Astrocyte (in vitro differentiated cells and primary cell): ENCODE measurements around the gene FBLN1. TPM values are rescaled to one million over a fixed set of nuclear protein-coding genes. Genes with fewer than 3 reads are reported as not detected.
A peak's percentile ranks its signal among the peaks of the same experiment; 100 is the strongest.

ENCODE experiments used
- DNase-seq: peaks from one replicate; pipeline ENCODE4 v3.0.0-alpha.2; 2010; ENCODE audit warnings: low read depth
- FAIRE-seq: peaks from 2 replicates; lab custom pipeline; 2011; peaks lifted over from hg19 to GRCh38; lab: Jason Lieb, UNC
- H2AFZ ChIP-seq: 2 replicates; pipeline ENCODE4 v1.6.0; 2012; ENCODE audit warnings: low read depth, low read length, inconsistent platforms
- H3K27ac ChIP-seq: 2 replicates; pipeline ENCODE4 v1.5.1; 2011; ENCODE audit warnings: low read depth, low read length, inconsistent platforms
- H3K27me3 ChIP-seq: 2 replicates; pipeline ENCODE4 v1.6.0; 2011; ENCODE audit warnings: low read length, inconsistent platforms; ENCODE audit not compliant: insufficient read depth
- H3K36me3 ChIP-seq: 2 replicates; pipeline ENCODE4 v1.5.1; 2011; ENCODE audit warnings: low read length, inconsistent platforms; ENCODE audit not compliant: insufficient read depth
- H3K4me1 ChIP-seq: 2 replicates; pipeline ENCODE4 v1.5.1; 2011; ENCODE audit warnings: low read length, inconsistent platforms; ENCODE audit not compliant: insufficient read depth
- H3K4me2 ChIP-seq: 2 replicates; pipeline ENCODE4 v1.6.0; 2012; ENCODE audit warnings: low read length, inconsistent platforms
- H3K4me3 ChIP-seq: 2 replicates; pipeline ENCODE4 v1.5.1; 2011; ENCODE audit warnings: low read depth, mild to moderate bottlenecking, low read length, inconsistent platforms; ENCODE audit not compliant: insufficient read depth
- H3K79me2 ChIP-seq: 2 replicates; pipeline ENCODE4 v1.6.0; 2012; ENCODE audit warnings: mild to moderate bottlenecking, low read length, inconsistent platforms; ENCODE audit not compliant: insufficient read depth
- H3K9ac ChIP-seq: 2 replicates; pipeline ENCODE4 v1.6.0; 2012; ENCODE audit warnings: mild to moderate bottlenecking, low read length, inconsistent platforms
- H3K9me3 ChIP-seq: 2 replicates; pipeline ENCODE4 v1.5.1; 2012; ENCODE audit warnings: low read depth, mild to moderate bottlenecking, low read length, inconsistent platforms; ENCODE audit not compliant: insufficient read depth
- H4K20me1 ChIP-seq: 2 replicates; pipeline ENCODE4 v1.6.0; 2012; ENCODE audit warnings: low read length, inconsistent platforms; ENCODE audit not compliant: insufficient read depth
- H3K27ac Mint-ChIP-seq: one replicate; pipeline ENCODE4 v1.8.0; 2021; ENCODE audit warnings: mild to moderate bottlenecking, mixed read lengths; ENCODE audit not compliant: unreplicated experiment
- H3K27me3 Mint-ChIP-seq: one replicate; pipeline ENCODE4 v1.8.0; 2021; ENCODE audit warnings: low read depth, mixed read lengths; ENCODE audit not compliant: unreplicated experiment
- H3K36me3 Mint-ChIP-seq: one replicate; pipeline ENCODE4 v1.8.0; 2021; ENCODE audit warnings: low read depth, mixed read lengths; ENCODE audit not compliant: unreplicated experiment
- H3K4me1 Mint-ChIP-seq: one replicate; pipeline ENCODE4 v1.8.0; 2021; ENCODE audit warnings: low read depth, mixed read lengths; ENCODE audit not compliant: unreplicated experiment
- H3K4me3 Mint-ChIP-seq: one replicate; pipeline ENCODE4 v1.8.0; 2021; ENCODE audit warnings: mild to moderate bottlenecking, moderate library complexity, mixed read lengths; ENCODE audit not compliant: unreplicated experiment
- H3K9me3 Mint-ChIP-seq: one replicate; pipeline ENCODE4 v1.8.0; 2021; ENCODE audit warnings: mild to moderate bottlenecking, mixed read lengths; ENCODE audit not compliant: unreplicated experiment
- EZH2 ChIP-seq: IDR thresholded peaks from 2 replicates; pipeline ENCODE4 v1.6.1; 2012; ENCODE audit warnings: mild to moderate bottlenecking, low read length, inconsistent platforms; ENCODE audit not compliant: insufficient read depth
- total RNA-seq: library from RNA; stranded (reverse); gene quantifications from 2 replicates; pipeline ENCODE4 v1.2.1, GENCODE V29; 2021
- TF ChIP-seq, protein P1 (sequence below): IDR thresholded peaks from 2 replicates; pipeline ENCODE4 v1.5.1; 2011; ENCODE audit warnings: low read depth, mild to moderate bottlenecking, inconsistent platforms, low read length, moderate library complexity; ENCODE audit not compliant: insufficient read depth

FBLN1 gene
- total RNA-seq, 1 donor from 2014 or later, result 69.2 TPM

DNA sequence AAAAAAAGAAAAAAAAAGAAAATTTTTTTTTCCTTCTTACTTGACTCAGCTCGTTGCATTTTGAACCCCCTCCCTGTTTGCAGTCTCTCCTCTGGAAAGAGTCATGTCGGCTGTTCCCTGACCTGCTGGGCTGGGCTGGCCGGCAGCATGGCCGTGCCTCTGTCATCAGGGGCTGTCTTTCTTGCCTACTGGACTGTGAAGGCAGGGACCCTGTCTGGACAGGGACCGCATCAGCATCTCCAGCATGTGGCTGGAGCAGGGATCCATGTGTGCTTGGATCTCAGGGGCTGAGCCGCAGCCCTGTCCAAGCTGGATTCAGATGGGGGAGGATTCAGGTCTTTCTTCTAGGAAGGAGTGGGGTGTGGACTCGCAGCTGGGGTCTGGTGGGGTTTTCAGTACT, 15.5 kb downstream of the FBLN1 start:
- H3K27ac ChIP-seq, result peak overlapping the region; percentile 36
- H3K9me3 ChIP-seq, result no peaks in the 10 kb centered on the region
- FAIRE-seq (no peak), DNase-seq (no peak)
- peaks cover 30% of the 10 kb centered on the region for H3K4me1 Mint-ChIP-seq
- peak overlapping the region; percentile 62 for H3K27ac Mint-ChIP-seq
- no peaks in the 10 kb centered on the region for H3K36me3 Mint-ChIP-seq
- no peaks in the 10 kb centered on the region for H3K36me3 ChIP-seq
- no peaks in the 10 kb centered on the region for H3K9me3 Mint-ChIP-seq
- peak overlapping the region; percentile 72 for H2AFZ ChIP-seq
- H3K4me3 Mint-ChIP-seq, result no peak overlapping the region
- peak overlapping the region; percentile 43 for H3K9ac ChIP-seq
- H4K20me1 ChIP-seq, result peaks cover 7% of the 10 kb centered on the region
- peak overlapping the region; percentile 72 for H3K4me2 ChIP-seq
- H3K27me3 ChIP-seq, result no peaks in the 10 kb centered on the region
- peaks cover 3% of the 10 kb centered on the region for H3K27me3 Mint-ChIP-seq
- TF ChIP-seq, protein P1, sequence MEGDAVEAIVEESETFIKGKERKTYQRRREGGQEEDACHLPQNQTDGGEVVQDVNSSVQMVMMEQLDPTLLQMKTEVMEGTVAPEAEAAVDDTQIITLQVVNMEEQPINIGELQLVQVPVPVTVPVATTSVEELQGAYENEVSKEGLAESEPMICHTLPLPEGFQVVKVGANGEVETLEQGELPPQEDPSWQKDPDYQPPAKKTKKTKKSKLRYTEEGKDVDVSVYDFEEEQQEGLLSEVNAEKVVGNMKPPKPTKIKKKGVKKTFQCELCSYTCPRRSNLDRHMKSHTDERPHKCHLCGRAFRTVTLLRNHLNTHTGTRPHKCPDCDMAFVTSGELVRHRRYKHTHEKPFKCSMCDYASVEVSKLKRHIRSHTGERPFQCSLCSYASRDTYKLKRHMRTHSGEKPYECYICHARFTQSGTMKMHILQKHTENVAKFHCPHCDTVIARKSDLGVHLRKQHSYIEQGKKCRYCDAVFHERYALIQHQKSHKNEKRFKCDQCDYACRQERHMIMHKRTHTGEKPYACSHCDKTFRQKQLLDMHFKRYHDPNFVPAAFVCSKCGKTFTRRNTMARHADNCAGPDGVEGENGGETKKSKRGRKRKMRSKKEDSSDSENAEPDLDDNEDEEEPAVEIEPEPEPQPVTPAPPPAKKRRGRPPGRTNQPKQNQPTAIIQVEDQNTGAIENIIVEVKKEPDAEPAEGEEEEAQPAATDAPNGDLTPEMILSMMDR, result no peak
- no peak for TF ChIP-seq EZH2
- H3K79me2 ChIP-seq, result peaks cover 42% of the 10 kb centered on the region
- peaks cover 36% of the 10 kb centered on the region for H3K4me1 ChIP-seq
- no peak overlapping the region for H3K4me3 ChIP-seq

DNA sequence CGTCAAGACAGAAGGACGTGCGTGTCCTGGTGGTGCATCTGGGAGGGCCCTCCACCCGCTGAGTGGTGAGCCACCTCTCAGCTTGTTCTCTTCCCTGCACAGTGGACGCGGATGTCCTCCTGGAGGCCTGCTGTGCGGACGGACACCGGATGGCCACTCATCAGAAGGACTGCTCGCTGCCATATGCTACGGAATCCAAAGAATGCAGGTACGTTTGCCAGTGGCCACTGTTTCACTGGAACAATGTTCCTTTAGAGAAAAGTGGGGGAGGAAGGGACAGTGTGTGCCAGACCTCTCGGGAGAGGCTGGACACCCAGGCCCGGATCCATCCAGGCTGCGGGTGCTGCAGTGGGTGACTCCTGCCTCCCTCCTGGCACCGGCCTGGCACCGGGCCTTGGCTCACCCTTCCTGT, 15.9 kb downstream of the FBLN1 start:
- no peaks in the 10 kb centered on the region for H3K9me3 ChIP-seq
- no peaks in the 10 kb centered on the region for H3K36me3 ChIP-seq

DNA sequence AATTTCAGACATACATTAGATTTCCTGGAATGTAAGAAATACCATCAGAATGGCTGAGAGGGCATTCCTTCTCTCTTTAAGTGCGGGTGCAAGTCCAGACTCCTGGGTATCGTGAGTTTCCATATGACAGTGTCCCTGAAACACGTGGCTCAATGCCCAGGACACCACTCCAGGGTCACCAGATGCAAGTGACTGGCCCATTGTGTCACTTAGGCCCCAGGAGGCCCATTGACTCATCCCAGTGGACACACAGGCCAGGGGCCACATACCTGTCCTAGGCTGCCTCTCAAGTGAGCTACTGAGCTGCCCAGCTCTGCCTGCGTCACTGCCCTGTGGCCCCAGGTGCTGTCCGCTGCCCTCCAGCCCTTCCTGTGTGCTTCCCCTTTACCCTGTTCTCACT, 18.5 kb downstream of the FBLN1 start:
- Mint-ChIP-seq H3K4me1 (peaks cover 18% of the 10 kb centered on the region), H3K4me3 (no peak overlapping the region), H3K36me3 (peaks cover 1% of the 10 kb centered on the region), H3K9me3 (no peaks in the 10 kb centered on the region), H3K27ac (no peak overlapping the region), H3K27me3 (peaks cover 3% of the 10 kb centered on the region)
- H3K4me1 ChIP-seq, result peaks cover 26% of the 10 kb centered on the region
- H3K9ac ChIP-seq, result no peak overlapping the region
- H3K36me3 ChIP-seq, result no peaks in the 10 kb centered on the region
- no peak overlapping the region for H3K27ac ChIP-seq
- DNase-seq (no peak), FAIRE-seq (no peak)
- H3K4me3 ChIP-seq, result no peak overlapping the region
- peaks cover 18% of the 10 kb centered on the region for H3K79me2 ChIP-seq
- H4K20me1 ChIP-seq, result peaks cover 3% of the 10 kb centered on the region
- no peak for TF ChIP-seq EZH2
- TF ChIP-seq, protein P1, result no peak
- H2AFZ ChIP-seq, result no peak overlapping the region
- H3K27me3 ChIP-seq, result no peaks in the 10 kb centered on the region
- H3K9me3 ChIP-seq, result no peaks in the 10 kb centered on the region
- no peak overlapping the region for H3K4me2 ChIP-seq

More for the DNA sequence above, 15.9 kb downstream of the FBLN1 start:
- peaks cover 28% of the 10 kb centered on the region for H3K4me1 Mint-ChIP-seq
- peaks cover 38% of the 10 kb centered on the region for H3K79me2 ChIP-seq
- FAIRE-seq, result no peak
- H3K27me3 Mint-ChIP-seq, result peaks cover 3% of the 10 kb centered on the region
- H3K9me3 Mint-ChIP-seq, result no peaks in the 10 kb centered on the region
- peak overlapping the region; percentile 36 for H3K27ac ChIP-seq
- H3K27ac Mint-ChIP-seq, result peak overlapping the region; percentile 62
- peak overlapping the region; percentile 43 for H3K9ac ChIP-seq
- no peak overlapping the region for H3K4me3 Mint-ChIP-seq
- H3K36me3 Mint-ChIP-seq, result peaks cover 1% of the 10 kb centered on the region
- H3K27me3 ChIP-seq, result no peaks in the 10 kb centered on the region
- peaks cover 36% of the 10 kb centered on the region for H3K4me1 ChIP-seq
- peak overlapping the region; percentile 72 for H2AFZ ChIP-seq
- peak; percentile 65 for DNase-seq
- H3K4me3 ChIP-seq, result no peak overlapping the region
- peak overlapping the region; percentile 72 for H3K4me2 ChIP-seq
- TF ChIP-seq EZH2, result no peak
- TF ChIP-seq, protein P1, result no peak
- peaks cover 3% of the 10 kb centered on the region for H4K20me1 ChIP-seq
